Measurements from ENCODE around the gene PARL.
"Not testable (repeated sequence)": the region's sequence is repeated elsewhere in the genome, so short reads cannot be mapped to it uniquely, and the experiment has no call there.

The PARL gene

GRCh38 chr3:183792976-183793375 is 91.7 kb downstream of the PARL start:
- H2AFZ ChIP-seq (ENCODE audit: low read length): no peak overlapping the region
- TF ChIP-seq EZH2phosphoT487 (IDR thresholded peaks at IDR 0.05; ENCODE audit: borderline replicate concordance) (no peak), CTCF (conservative IDR thresholded peaks at IDR 0.05; ENCODE audit: low read length) (no peak)
- peaks cover 3% of the 10 kb centered on the region for H4K20me1 ChIP-seq (ENCODE audit: insufficient read depth, low read length, poor library complexity, severe bottlenecking)
- no peak overlapping the region for H3K4me3 ChIP-seq (ENCODE audit: low read length, poor library complexity, severe bottlenecking)
- H3K9me3 ChIP-seq (ENCODE audit: insufficient read depth, low read depth, low read length): no peaks in the 10 kb centered on the region
- H3F3A ChIP-seq (ENCODE audit: low read depth): no peaks in the 10 kb centered on the region
- no peak overlapping the region for H3K4me2 ChIP-seq (ENCODE audit: low read depth, low read length, poor library complexity, severe bottlenecking)
- no peaks in the 10 kb centered on the region for H3K4me1 ChIP-seq (ENCODE audit: insufficient read depth, low read length, poor library complexity, severe bottlenecking)
- H3K9ac ChIP-seq (ENCODE audit: low read depth, low read length, poor library complexity, severe bottlenecking): no peak overlapping the region
- no peaks in the 10 kb centered on the region for H3K27me3 ChIP-seq (ENCODE audit: insufficient read depth, low read length, poor library complexity, severe bottlenecking)
- H3K9me2 ChIP-seq (replicated peaks; ENCODE audit: low read depth, low read length): no peaks in the 10 kb centered on the region
- no peaks in the 10 kb centered on the region for H3K79me2 ChIP-seq (ENCODE audit: insufficient read depth, low read length)
- peaks cover 86% of the 10 kb centered on the region for H3K36me3 ChIP-seq (ENCODE audit: insufficient read depth, low read length)

GRCh38 chr3:183790700-183791099 is 94.0 kb downstream of the PARL start:
- TF ChIP-seq EZH2phosphoT487 (IDR thresholded peaks at IDR 0.05; ENCODE audit: borderline replicate concordance) (no peak), CTCF (conservative IDR thresholded peaks at IDR 0.05; ENCODE audit: low read length) (no peak)

GRCh38 chr3:183789826-183790225 is 94.9 kb downstream of the PARL start:
- H3K4me3 ChIP-seq (ENCODE audit: low read length, poor library complexity, severe bottlenecking): no peak overlapping the region
- no peaks in the 10 kb centered on the region for H3K9me2 ChIP-seq (replicated peaks; ENCODE audit: low read depth, low read length)
- H3K79me2 ChIP-seq (ENCODE audit: insufficient read depth, low read length): no peaks in the 10 kb centered on the region
- no peaks in the 10 kb centered on the region for H3K9me3 ChIP-seq (ENCODE audit: insufficient read depth, low read depth, low read length)
- no peak overlapping the region for H2AFZ ChIP-seq (ENCODE audit: low read length)
- TF ChIP-seq EZH2phosphoT487 (IDR thresholded peaks at IDR 0.05; ENCODE audit: borderline replicate concordance) (no peak), CTCF (conservative IDR thresholded peaks at IDR 0.05; ENCODE audit: low read length) (no peak)
- H3F3A ChIP-seq (ENCODE audit: low read depth): no peaks in the 10 kb centered on the region
- no peaks in the 10 kb centered on the region for H3K27me3 ChIP-seq (ENCODE audit: insufficient read depth, low read length, poor library complexity, severe bottlenecking)
- no peak overlapping the region for H3K4me2 ChIP-seq (ENCODE audit: low read depth, low read length, poor library complexity, severe bottlenecking)
- H3K9ac ChIP-seq (ENCODE audit: low read depth, low read length, poor library complexity, severe bottlenecking): no peak overlapping the region
- H3K36me3 ChIP-seq (ENCODE audit: insufficient read depth, low read length): peaks cover 90% of the 10 kb centered on the region
- H4K20me1 ChIP-seq (ENCODE audit: insufficient read depth, low read length, poor library complexity, severe bottlenecking): peaks cover 3% of the 10 kb centered on the region
- no peaks in the 10 kb centered on the region for H3K4me1 ChIP-seq (ENCODE audit: insufficient read depth, low read length, poor library complexity, severe bottlenecking)

More at GRCh38 chr3:183790700-183791099, 94.0 kb downstream of the PARL start:
- Histone ChIP-seq H3K79me2 (ENCODE audit: insufficient read depth, low read length) (no peaks in the 10 kb centered on the region), H3K9me3 (ENCODE audit: insufficient read depth, low read depth, low read length) (no peaks in the 10 kb centered on the region), H3K9ac (ENCODE audit: low read depth, low read length, poor library complexity, severe bottlenecking) (no peak overlapping the region), H2AFZ (ENCODE audit: low read length) (no peak overlapping the region), H3K4me3 (ENCODE audit: low read length, poor library complexity, severe bottlenecking) (no peak overlapping the region), H3K9me2 (replicated peaks; ENCODE audit: low read depth, low read length) (no peaks in the 10 kb centered on the region), H4K20me1 (ENCODE audit: insufficient read depth, low read length, poor library complexity, severe bottlenecking) (peaks cover 3% of the 10 kb centered on the region), H3K36me3 (ENCODE audit: insufficient read depth, low read length) (peaks cover 94% of the 10 kb centered on the region), H3K4me1 (ENCODE audit: insufficient read depth, low read length, poor library complexity, severe bottlenecking) (no peaks in the 10 kb centered on the region), H3F3A (ENCODE audit: low read depth) (no peaks in the 10 kb centered on the region), H3K4me2 (ENCODE audit: low read depth, low read length, poor library complexity, severe bottlenecking) (no peak overlapping the region), H3K27me3 (ENCODE audit: insufficient read depth, low read length, poor library complexity, severe bottlenecking) (no peaks in the 10 kb centered on the region)

- not testable (repeated sequence) for H3K9me2 ChIP-seq (replicated peaks; ENCODE audit: low read depth, low read length); H4K20me1 ChIP-seq (ENCODE audit: insufficient read depth, low read length, poor library complexity, severe bottlenecking); H3K4me2 ChIP-seq (ENCODE audit: low read depth, low read length, poor library complexity, severe bottlenecking); H3K27me3 ChIP-seq (ENCODE audit: insufficient read depth, low read length, poor library complexity, severe bottlenecking); H3F3A ChIP-seq (ENCODE audit: low read depth); H3K79me2 ChIP-seq (ENCODE audit: insufficient read depth, low read length); H3K4me3 ChIP-seq (ENCODE audit: low read length, poor library complexity, severe bottlenecking); H2AFZ ChIP-seq (ENCODE audit: low read length); H3K4me1 ChIP-seq (ENCODE audit: insufficient read depth, low read length, poor library complexity, severe bottlenecking); H3K9ac ChIP-seq (ENCODE audit: low read depth, low read length, poor library complexity, severe bottlenecking); H3K9me3 ChIP-seq (ENCODE audit: insufficient read depth, low read depth, low read length)
- H3K36me3 ChIP-seq (ENCODE audit: insufficient read depth, low read length): peaks cover 85% of the 10 kb centered on the region; the same call in 1 of the 2 replicates
Measured at GRCh38 chr3:183784503-183784902, 100.2 kb downstream of the PARL start.
